K562 (cell line): Measurements from ENCODE around the gene SRC. TPM values are rescaled to one million over a fixed set of nuclear protein-coding genes. Genes with fewer than 3 reads are reported as not detected.
A peak's percentile ranks its signal among the peaks of the same experiment; 100 is the strongest.

ENCODE experiments used
- ATAC-seq: fragments of 200-7000 bp; cut with Tn5 transposase; 3 replicates; pipeline ENCODE4 v1.9.1; 2020; ENCODE audit warnings: moderate library complexity
- BruUV-seq: library from RNA; stranded (reverse); fragments of 400-500 nt; replicated peaks from 2 replicates; lab custom pipeline; 2021; lab: Mats Ljungman, UMichigan
- CTCF ChIA-PET: fragments of 300-600 bp; formaldehyde crosslinking; extraction: SDS; loops from one replicate; lab custom pipeline; 2021; ENCODE audit warnings: low intra/inter-chr PET ratio; lab: Yijun Ruan, JAX
- POLR2A ChIA-PET: fragments of 300-600, 350-650 bp; sonication (Branson Sonifier 250); formaldehyde crosslinking; extraction: SDS; loops from one replicate; lab custom pipeline; 2021; ENCODE audit warnings: antibody characterized with exemption, inconsistent platforms; lab: Yijun Ruan, JAX
- DNase-seq, 4 experiments: peaks; one replicate each; pipeline versions ENCODE4 v3.0.0 to v3.0.0-alpha.2; 2011 to 2018; ENCODE audit warnings: low spot score in 3 of 4, mixed read lengths in 3 of 4; ENCODE audit errors: extremely low read depth in 1 of 4
- FAIRE-seq: peaks from 2 replicates; lab custom pipeline; 2011; peaks lifted over from hg19 to GRCh38; lab: Jason Lieb, UNC
- H2AFZ ChIP-seq: 2 replicates; pipeline ENCODE4 v1.6.0; 2011; ENCODE audit warnings: low read depth, low read length, control low read depth, inconsistent platforms
- H3K27ac ChIP-seq: fragments of 200-600 bp; 3 replicates; pipeline ENCODE4 v1.8.0; 2011; ENCODE audit warnings: low read depth, mild to moderate bottlenecking, control low read depth, inconsistent platforms, low read length, moderate library complexity, mixed read lengths; ENCODE audit errors: extremely low read depth
- H3K27me3 ChIP-seq, 2 experiments: fragments of 300-600 bp in 1 of 2; 2 replicates in 1 of 2; 3 replicates in 1 of 2; pipeline versions ENCODE4 v1.6.0 to v1.8.0; 2011; ENCODE audit warnings: inconsistent platforms in 2 of 2, low read length in 2 of 2, mild to moderate bottlenecking in 1 of 2, mixed read lengths in 1 of 2, moderate library complexity in 1 of 2; ENCODE audit not compliant: control insufficient read depth in 2 of 2, insufficient read depth in 2 of 2
- H3K36me3 ChIP-seq: fragments of 300-600 bp; 3 replicates; pipeline ENCODE4 v1.8.0; 2011; ENCODE audit warnings: mild to moderate bottlenecking, low read length, inconsistent platforms; ENCODE audit not compliant: control insufficient read depth, insufficient read depth
- H3K4me1 ChIP-seq, 2 experiments: fragments of 200-600 bp in 1 of 2; replicated peaks in 1 of 2; 2 replicates in 1 of 2; 3 replicates in 1 of 2; pipeline versions ENCODE4 v1.5.1 to v1.8.0; 2011; ENCODE audit warnings: inconsistent platforms in 2 of 2, low read length in 2 of 2, mild to moderate bottlenecking in 1 of 2, mixed read lengths in 1 of 2, moderate library complexity in 1 of 2; ENCODE audit not compliant: control insufficient read depth in 2 of 2, insufficient read depth in 2 of 2
- H3K4me2 ChIP-seq: 2 replicates; pipeline ENCODE4 v1.6.1; 2011; ENCODE audit warnings: low read length, control low read depth, inconsistent platforms, mixed read lengths; ENCODE audit not compliant: insufficient read depth
- H3K4me3 ChIP-seq: fragments of 200-600 bp; sonication (generic), shearing (Covaris generic); 2 replicates; pipeline ENCODE4 v1.5.1; 2016; ENCODE audit warnings: control low read depth, inconsistent platforms
- H3K79me2 ChIP-seq: fragments of 200-600 bp; 3 replicates; pipeline ENCODE4 v1.8.0; 2011; ENCODE audit warnings: low read length, inconsistent platforms; ENCODE audit not compliant: control insufficient read depth, insufficient read depth
- H3K9ac ChIP-seq, 2 experiments: 2 replicates each; pipeline versions ENCODE4 v1.6.0 to v1.6.1; 2011; ENCODE audit warnings: low read depth in 2 of 2, low read length in 2 of 2, control low read depth in 1 of 2, inconsistent platforms in 1 of 2, mild to moderate bottlenecking in 1 of 2, mixed read lengths in 1 of 2; ENCODE audit not compliant: insufficient read depth in 1 of 2
- H3K9me1 ChIP-seq: one replicate; pipeline ENCODE4 v1.6.0; 2011; ENCODE audit warnings: inconsistent platforms, mild to moderate bottlenecking, low read length, moderate library complexity; ENCODE audit not compliant: control insufficient read depth, insufficient read depth
- H3K9me3 ChIP-seq: replicated peaks from 2 replicates; pipeline ENCODE4 v1.5.1; 2011; ENCODE audit warnings: low read depth, low read length, inconsistent platforms; ENCODE audit not compliant: control insufficient read depth, insufficient read depth
- H4K20me1 ChIP-seq: replicated peaks from 2 replicates; pipeline ENCODE4 v1.6.1; 2011; ENCODE audit warnings: low read length, inconsistent platforms, mixed read lengths; ENCODE audit not compliant: control insufficient read depth, insufficient read depth
- BHLHE40 ChIP-seq: IDR thresholded peaks from 2 replicates; pipeline ENCODE4 v1.6.1; 2011; ENCODE audit warnings: low read length, improper control_type of control experiment
- BRCA1 ChIP-seq, 2 experiments: fragments of 450-650 bp in 1 of 2; sonication (generic) in 1 of 2; formaldehyde crosslinking in 1 of 2; IDR thresholded peaks; 2 replicates each; pipeline versions ENCODE4 v1.5.0 to v1.6.1; 2017 to 2020; ENCODE audit warnings: mild to moderate bottlenecking in 1 of 2, missing genetic modification reagents in 1 of 2
- ERF ChIP-seq: fragments of 450-650 bp; formaldehyde crosslinking; IDR thresholded peaks from 2 replicates; pipeline ENCODE4 v1.4.0; 2020; ENCODE audit warnings: mild to moderate bottlenecking, mixed read lengths
- ESRRA ChIP-seq: fragments of 450-650 bp; IDR thresholded peaks from 2 replicates; pipeline ENCODE4 v1.6.1; 2014; ENCODE audit warnings: low read depth, mild to moderate bottlenecking, moderate library complexity, borderline replicate concordance
- KDM1A ChIP-seq, 2 experiments: fragments of 450-650 bp; IDR thresholded peaks; 2 replicates each; pipeline ENCODE4 v1.6.1; 2016; ENCODE audit warnings: mild to moderate bottlenecking in 2 of 2
- RCOR1 ChIP-seq, 2 experiments: IDR thresholded peaks; 2 replicates each; pipeline ENCODE4 v1.6.1; 2012; ENCODE audit warnings: low read depth in 2 of 2, low read length in 2 of 2, borderline replicate concordance in 1 of 2, improper control_type of control experiment in 1 of 2
- SPI1 ChIP-seq: IDR thresholded peaks from 2 replicates; pipeline ENCODE4 v1.6.1; 2011; ENCODE audit warnings: low read depth, low read length, control low read depth, borderline replicate concordance
- ZNF76 ChIP-seq: fragments of 250-450 bp; sonication (Bioruptor Pico); IDR thresholded peaks from 2 replicates; pipeline ENCODE4 v1.4.0; 2020; ENCODE audit warnings: mild to moderate bottlenecking, moderate library complexity, borderline replicate concordance
- WGBS: fragments of 100-300 bp; shearing (Covaris generic); methylation state at CpG from one replicate; pipeline ENCODE4 v1.1.6; 2016; ENCODE audit warnings: low coverage, mixed read lengths; ENCODE audit not compliant: insufficient coverage; ENCODE audit errors: missing lambda C conversion rate; 5-methylcytosine and 5-hydroxymethylcytosine counted together
- in situ Hi-C: fragments of 300-500 bp; cut with MboI; formaldehyde crosslinking; loops from 4 replicates; pipeline ENCODE4 v1.15.0; 2018; ENCODE audit warnings: inconsistent platforms, mixed read lengths
- intact Hi-C: fragments of 100-400 bp; cut with micrococcal nuclease; formaldehyde crosslinking; loops from 2 replicates; pipeline ENCODE4 v1.14.2; 2022
- polyA plus RNA-seq, 8 experiments: library from polyadenylated mRNA; depleted of rRNA in 4 of 8; stranded (reverse) in 5 of 8; unstranded in 3 of 8; fragments of >200 nt; fragmentation: Nextera tagmentation in 2 of 8; fragmentation: Illumina TruSeq in 1 of 8; extraction: Ambion mirVana in 2 of 8; extraction: Trizol in 1 of 8; gene quantifications; 2 replicates each; pipeline versions ENCODE4 v1.2.1 to v1.2.3, GENCODE V29; 2011 to 2014; ENCODE audit warnings: inconsistent platforms in 1 of 8, missing spikeins in 1 of 8
- total RNA-seq, 7 experiments: library from RNA; depleted of rRNA in 6 of 7; stranded (reverse); fragments of >200 nt in 6 of 7; fragmentation: Illumina TruSeq in 2 of 7; extraction: Trizol in 2 of 7; gene quantifications; 2 replicates each; pipeline versions ENCODE4 v1.2.1 to v1.2.3, GENCODE V29; 2011 to 2021; ENCODE audit warnings: low replicate concordance in 1 of 7

SRC gene
- total and polyA plus RNA-seq, 9 of the 15 experiments (the other 6 are each of a cell fraction or from before 2014, with no cell fraction given) = 0.06 to 8.5 (median 3.1) TPM

DNA sequence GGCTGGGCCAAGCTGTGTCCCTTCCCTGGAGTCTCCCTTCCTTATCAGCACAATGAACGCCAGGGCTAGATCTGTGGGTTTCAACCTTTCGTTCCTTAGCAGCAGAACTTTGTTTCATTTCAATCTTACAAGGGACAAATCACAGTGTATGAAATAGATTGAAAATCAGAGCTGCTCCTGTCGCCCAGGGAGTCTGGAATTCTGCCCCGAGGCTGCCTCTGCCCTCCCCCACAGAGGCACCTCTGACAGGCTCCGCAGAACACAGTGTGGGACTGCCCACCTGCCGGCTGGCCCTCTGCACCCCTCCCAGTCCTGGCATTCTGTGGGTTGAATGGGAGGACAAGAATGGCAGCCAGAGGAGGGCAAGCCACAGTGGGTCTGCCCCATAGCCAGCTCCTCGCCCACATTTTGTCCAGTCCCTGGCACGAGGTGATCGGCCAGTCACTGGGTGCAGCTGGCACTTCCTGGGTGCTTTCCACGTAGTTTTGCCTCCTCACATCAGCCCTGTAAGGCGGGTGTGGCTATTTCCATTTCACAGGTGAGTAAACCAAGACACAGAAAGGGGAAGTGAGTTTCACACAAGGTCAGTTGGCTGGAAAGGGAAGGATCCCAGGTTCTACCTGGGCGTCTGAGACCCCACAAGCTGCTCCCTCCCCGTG lies 30.4 kb upstream of the SRC start:
- intact Hi-C loops (no loop called here), in situ Hi-C loops (no loop called here)
- TF ChIP-seq RCOR1 (IDR thresholded peaks at IDR 0.05; ENCODE audit: borderline replicate concordance in 1 of 2, low read depth in 2 of 2, low read length in 2 of 2) (0 out of 4 replicates have a peak, but pooled peaks of 1 of the 2 experiments have one; percentile 16), BHLHE40 (no peak), ZNF76 (CRISPR knock-in tag) (no peak), BRCA1 (IDR thresholded peaks at IDR 0.05) (no peak), BRCA1 (CRISPR knock-in tag; IDR thresholded peaks at IDR 0.05) (0 out of 2 replicates have a peak, but pooled peaks have one; percentile 23), SPI1 (peak; percentile 92), ESRRA (peak; percentile 46; the same call in 1 of the 2 replicates), KDM1A (IDR thresholded peaks at IDR 0.05) (peak; percentile 54 to 59; a peak in 2 of 4 replicates), ERF (CRISPR knock-in tag) (no peak)
- Histone ChIP-seq H3K27me3 (no peaks in the 10 kb centered on the region), H3K4me3 (no peak overlapping the region), H3K36me3 (peaks cover 44% of the 10 kb centered on the region), H3K27ac (peak overlapping the region; percentile 42; the same call in 1 of the 3 replicates), H3K9ac (peak overlapping the region in 1 of 2 experiments; percentile 15; a peak in 1 of 4 replicates), H3K4me2 (no peak overlapping the region), H3K9me1 (peaks cover 3% of the 10 kb centered on the region), H4K20me1 (peaks cover 3% of the 10 kb centered on the region; the same call in 1 of the 2 replicates), H3K9me3 (no peaks in the 10 kb centered on the region), H2AFZ (no peak overlapping the region), H3K4me1 (peaks cover 30 to 45% of the 10 kb centered on the region in 2 experiments), H3K79me2 (no peaks in the 10 kb centered on the region; the same call in 2 of the 3 replicates)
- CTCF ChIA-PET = no interaction called here
- DNase-seq (no peak), ATAC-seq (no peak), FAIRE-seq (no peak)
- WGBS = 72% methylated on average over 13 of the region's 13 CpGs
- BruUV-seq = no TSS peak
- POLR2A ChIA-PET = interaction anchor here (0.6 to 2.0 kb wide), 2 partner anchors 64 to 70 kb away, joined by 3 to 5 read pairs; no protein-coding TSS in a partner anchor
